ENCODE measurements around the gene KIAA1549.
"Not testable (repeated sequence)": the region's sequence is repeated elsewhere in the genome, so short reads cannot be mapped to it uniquely, and the experiment has no call there.

DNA sequence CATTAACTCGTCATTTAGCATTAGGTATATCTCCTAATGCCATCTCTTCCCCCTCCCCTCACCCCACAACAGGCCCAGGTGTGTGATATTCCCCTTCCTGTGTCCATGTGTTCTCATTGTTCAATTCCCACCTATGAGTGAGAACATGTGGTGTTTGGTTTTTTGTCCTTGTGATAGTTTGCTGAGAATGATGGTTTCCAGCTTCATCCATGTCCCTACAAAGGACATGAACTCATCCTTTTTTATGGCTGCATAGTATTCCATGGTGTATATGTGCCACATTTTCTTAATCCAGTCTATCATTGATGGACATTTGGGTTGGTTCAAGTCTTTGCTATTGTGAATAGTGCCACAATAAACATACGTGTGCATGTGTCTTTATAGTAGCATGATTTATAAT, 169.9 kb downstream of the KIAA1549 start:
- TF ChIP-seq GABPA (IDR thresholded peaks at IDR 0.05 in 1 of 2, conservative IDR thresholded peaks at IDR 0.05 in 1 of 2); RAD21 (IDR thresholded peaks at IDR 0.05); TAF1 (conservative IDR thresholded peaks at IDR 0.05); YY1 (IDR thresholded peaks at IDR 0.05); JUND (IDR thresholded peaks at IDR 0.05); ZBTB33 (IDR thresholded peaks at IDR 0.05): not testable (repeated sequence)
- TF ChIP-seq, protein P1, sequence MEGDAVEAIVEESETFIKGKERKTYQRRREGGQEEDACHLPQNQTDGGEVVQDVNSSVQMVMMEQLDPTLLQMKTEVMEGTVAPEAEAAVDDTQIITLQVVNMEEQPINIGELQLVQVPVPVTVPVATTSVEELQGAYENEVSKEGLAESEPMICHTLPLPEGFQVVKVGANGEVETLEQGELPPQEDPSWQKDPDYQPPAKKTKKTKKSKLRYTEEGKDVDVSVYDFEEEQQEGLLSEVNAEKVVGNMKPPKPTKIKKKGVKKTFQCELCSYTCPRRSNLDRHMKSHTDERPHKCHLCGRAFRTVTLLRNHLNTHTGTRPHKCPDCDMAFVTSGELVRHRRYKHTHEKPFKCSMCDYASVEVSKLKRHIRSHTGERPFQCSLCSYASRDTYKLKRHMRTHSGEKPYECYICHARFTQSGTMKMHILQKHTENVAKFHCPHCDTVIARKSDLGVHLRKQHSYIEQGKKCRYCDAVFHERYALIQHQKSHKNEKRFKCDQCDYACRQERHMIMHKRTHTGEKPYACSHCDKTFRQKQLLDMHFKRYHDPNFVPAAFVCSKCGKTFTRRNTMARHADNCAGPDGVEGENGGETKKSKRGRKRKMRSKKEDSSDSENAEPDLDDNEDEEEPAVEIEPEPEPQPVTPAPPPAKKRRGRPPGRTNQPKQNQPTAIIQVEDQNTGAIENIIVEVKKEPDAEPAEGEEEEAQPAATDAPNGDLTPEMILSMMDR (IDR thresholded peaks at IDR 0.05; ENCODE audit: low read depth, low read length, missing input control) = not testable (repeated sequence)
- TF ChIP-seq, protein P2, sequence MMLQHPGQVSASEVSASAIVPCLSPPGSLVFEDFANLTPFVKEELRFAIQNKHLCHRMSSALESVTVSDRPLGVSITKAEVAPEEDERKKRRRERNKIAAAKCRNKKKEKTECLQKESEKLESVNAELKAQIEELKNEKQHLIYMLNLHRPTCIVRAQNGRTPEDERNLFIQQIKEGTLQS (IDR thresholded peaks at IDR 0.05) = not testable (repeated sequence)
